ENCODE data around the gene PAQR5.
"Not testable (repeated sequence)": the region's sequence is repeated elsewhere in the genome, so short reads cannot be mapped to it uniquely, and the experiment has no call there.

Gene PAQR5

DNA sequence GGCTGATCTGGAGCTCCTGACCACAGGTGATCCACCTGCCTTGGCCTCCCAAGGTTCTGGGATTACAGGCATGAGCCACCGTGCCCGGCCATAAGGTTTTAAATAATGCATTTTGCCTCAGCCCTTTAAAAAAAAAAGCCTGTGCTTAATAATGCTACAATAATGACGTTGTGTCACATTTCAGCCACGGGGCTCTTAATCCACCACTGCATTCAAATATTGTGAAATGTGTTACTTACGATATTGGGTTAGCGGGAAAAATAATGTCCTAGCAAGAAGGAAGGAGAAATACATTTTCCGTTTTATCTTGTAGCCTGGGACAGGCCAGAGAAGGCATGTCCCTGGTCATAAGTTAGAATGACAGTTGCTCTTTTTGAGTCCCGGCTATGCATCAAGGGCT is 17.6 kb downstream of the PAQR5 start:
- no peak for DNase-seq (ENCODE audit: low spot score)

DNA sequence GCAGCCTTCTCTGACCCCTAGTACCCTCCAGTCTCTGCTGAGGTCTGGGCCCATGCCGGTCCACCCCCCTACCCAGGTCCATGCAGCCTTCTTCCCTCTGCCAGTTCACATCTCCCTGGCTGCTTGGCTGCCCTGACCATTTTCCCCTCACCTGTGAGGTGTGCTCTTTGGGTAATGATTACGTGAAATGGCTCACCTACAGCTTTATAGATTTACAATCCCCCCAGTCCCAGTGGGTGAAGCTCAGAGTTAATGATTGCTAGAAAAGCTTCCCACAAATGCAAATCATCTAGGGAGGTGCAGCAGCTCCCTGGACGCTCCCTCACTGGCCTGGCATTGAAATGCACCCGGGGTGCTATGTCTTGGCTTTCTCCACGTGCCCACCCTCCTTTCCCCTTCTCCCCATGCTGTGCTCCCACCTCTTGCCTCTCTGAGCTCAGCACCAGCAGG is 18.7 kb downstream of the PAQR5 start:
- no peak for DNase-seq (ENCODE audit: low spot score)

DNA sequence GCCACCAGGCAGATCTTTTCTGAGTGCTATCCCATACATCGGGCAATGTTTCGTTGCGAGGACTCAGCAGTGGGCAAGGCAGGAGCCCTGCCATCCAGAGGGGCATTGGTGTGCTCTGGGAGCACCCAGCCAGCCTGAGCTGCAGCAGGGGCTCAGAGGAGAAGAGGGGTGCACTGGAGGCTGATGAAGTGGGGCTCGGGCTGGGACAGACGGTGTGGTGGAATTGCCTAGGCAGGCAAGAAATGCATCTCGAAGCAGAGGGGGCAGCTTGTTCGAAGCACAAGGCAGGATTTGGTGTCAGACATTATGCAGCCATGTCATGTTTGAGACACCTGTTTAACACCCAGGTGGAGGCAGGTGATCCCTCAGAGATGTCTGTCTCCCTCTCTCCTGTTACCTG is 19.3 kb downstream of the PAQR5 start:
- DNase-seq (ENCODE audit: low spot score): no peak

DNA sequence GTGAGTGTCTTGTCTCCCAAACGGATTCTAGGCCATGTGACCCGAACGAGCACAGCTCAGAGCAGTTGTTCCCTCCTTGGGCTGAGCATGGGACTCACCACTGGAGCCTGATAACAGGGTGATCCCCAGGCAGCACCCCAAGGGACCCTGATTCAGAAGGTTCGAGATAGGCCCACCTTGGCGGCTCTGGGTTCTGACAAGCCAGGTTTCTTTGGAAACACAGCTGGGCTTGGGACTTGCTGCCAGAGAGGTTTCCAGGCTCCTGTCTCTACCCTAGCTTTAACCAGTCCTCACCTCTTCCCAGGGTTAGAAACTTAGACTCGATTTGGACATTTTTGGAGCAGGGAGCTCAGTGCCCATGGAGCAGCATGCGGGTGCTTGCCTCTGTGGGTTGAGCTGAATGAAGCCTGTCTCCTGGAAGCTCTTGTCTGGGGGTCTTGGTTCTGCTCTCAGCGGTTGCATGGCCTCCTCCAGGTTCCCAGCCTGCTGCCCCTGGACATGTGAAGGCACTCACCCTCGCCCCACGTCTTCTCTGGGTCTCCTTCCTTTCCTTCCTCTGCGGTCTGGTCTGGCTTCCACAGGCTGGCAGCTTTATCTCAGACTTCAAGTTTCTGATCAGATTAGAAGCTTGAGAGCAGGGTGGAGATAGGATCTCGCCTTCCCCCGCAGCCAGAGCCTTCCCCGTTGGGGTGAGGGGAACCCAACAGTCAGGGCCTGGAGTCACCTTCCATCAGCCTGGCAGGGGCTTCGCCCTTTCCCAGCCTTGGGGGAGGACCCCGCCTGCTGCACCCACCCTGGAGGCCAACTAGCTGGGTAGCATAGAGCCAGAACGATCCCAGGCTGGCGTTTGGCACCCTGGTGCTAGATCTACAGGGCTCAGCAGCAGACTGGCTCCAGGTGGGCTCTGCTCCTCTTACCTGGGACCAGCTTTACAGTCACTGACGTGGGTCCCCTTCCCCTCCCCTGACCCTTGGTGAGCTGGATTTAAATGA is 21.0 kb downstream of the PAQR5 start:
- DNase-seq (ENCODE audit: low spot score): no peak

DNA sequence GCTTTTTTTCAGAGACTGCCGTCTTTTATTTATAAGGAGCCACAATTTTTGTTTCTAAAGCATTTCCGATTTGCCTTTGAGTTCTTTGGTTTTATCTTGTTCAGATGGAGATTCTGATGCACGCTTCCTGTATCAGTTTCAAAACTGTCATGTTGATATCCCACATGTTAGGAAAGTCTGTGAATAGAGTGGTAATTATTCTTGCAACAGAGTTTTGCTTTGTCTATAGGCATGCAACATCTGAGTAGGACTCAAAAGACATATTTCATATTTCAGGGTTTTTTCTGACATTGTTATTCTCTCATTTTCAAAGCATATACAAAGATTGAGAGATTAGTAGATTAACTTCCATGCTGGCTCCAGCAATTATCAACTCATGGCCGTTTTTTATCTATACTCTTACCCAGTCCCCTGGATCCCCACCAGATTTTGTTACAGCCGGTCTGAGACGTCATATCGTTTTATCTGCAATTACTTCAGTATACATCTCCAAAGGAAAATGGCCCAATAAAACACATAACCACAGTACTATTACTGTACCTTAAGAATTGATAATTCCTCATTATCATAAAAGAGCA is 22.4 kb downstream of the PAQR5 start:
- no peak for DNase-seq (ENCODE audit: low spot score)

DNA sequence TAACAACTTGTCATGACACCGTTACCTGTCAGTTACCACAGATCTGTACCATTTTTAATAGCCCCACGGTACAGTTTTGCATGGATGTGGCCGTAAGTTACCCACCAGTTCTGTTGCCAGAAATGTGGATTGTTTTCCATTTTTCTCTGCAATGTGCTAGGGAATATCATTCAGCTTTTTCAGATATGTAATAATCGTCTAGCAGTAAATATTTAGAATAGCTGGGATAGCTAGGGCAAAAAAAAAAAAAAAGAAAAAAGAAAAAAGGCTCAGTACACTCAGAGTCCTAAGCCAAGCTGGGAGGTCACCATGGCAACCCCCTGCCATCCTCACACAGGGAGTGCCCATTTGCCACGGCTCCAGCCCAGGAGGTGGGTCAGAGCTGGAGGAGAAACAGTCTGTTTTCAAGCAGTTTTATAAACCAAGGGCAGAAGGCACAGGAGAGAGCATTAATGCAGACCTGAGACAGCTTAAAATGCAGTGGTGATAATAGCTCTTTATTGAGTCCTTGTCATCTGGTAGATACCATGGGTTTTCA is 25.2 kb downstream of the PAQR5 start:
- DNase-seq (ENCODE audit: low spot score): no peak

DNA sequence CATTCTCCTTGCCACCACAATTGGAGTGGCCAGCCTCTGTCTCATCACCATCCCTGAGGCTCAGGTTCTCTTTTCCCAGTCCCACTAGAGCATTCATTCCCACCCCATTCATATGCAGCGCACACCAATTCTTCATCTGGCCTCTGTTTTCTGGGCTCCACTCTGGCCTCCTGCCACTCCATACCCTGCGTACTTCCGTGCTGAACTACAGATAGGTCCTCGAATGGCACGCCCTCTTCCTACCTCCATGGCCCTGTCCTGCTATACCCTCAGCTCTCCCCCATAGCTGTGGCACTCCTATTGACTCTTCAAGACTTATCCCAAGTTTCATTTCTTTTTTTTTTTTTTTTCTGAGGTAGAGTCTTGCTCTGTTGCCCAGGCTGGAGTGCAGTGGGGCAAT is 25.9 kb downstream of the PAQR5 start:
- no peak for DNase-seq (ENCODE audit: low spot score)

DNA sequence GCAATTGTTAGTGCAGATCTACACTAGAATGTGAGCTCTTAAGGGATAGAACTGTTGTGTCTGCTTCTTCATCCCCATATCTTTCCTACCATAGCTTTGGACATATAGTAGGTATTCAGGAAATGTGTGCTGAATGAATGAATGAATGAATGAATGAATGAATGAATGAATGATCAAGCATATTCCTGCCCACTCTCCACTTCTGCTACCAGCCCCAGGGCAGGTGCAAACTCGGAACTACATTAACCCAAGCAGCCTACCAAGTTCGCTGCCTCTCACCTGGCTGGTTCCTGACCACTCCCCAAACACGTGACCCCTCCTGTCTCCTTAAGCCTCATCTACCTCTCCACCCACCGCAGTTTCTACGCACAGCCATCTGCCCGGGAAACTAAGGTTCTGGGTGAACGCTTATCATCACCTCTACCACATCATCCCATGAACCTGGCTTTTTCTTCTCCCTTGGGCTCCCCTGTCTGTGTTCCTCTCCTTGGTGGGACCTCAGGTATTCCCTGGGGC is 26.8 kb downstream of the PAQR5 start:
- DNase-seq (ENCODE audit: low spot score): no peak

DNA sequence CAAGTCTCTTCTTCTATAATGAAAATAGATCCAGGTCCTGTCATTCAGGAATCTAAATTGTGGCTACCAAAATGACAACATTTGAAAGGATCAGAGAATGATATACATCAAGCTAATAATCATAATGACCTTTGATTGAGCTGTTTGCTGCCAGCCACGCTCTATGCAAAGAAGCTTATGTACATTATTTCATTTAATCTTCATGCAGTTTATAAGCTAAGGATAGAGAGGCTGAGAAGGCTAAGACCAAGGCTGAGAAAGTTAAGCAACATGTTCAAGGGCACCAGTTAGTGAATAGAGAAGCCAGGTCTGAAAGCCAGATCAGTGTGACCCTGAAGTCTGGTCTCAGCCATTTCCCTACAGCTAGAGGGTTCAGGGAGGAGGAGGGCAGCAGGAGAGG is 29.4 kb downstream of the PAQR5 start:
- DNase-seq (ENCODE audit: low spot score): no peak

DNA sequence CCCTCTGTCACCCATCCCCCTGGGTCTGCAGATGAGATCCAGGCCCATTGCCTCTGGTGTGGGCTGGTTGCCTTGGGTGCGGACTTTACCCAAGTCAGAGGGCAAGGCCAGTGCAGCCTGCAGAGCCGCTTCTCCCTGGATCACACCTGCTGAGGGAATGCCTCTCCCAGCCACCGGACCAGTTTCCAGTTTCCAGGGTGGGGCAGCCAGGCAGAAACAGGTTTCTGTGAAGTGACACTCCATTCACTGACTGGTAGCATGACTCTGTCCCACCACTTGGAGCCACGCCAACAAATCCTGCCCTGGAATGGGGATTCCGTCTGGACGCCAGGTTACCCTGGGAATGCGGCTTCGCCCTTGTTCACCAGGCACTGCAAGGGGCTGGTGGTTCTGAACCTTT is 30.0 kb downstream of the PAQR5 start:
- DNase-seq (ENCODE audit: low spot score): no peak

DNA sequence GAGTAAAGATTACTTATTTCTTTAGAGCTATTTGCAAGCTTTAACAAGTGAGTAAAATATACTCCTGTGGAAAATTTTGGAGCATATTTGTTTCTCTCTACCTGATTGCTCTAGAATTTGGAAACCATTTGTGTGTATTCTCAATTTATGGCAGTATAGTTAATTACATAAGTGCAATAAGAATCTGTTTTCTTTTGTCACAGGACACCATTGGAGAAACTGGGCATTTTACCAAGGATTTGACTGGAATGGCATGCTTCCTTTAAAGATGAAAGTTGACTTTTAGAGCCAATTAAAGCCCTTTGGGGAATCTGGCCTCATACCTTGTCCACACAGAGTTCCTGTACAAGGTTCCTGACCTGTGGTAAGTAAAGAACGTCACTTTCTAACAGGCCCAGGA is 38.4 kb downstream of the PAQR5 start:
- no peak for DNase-seq (ENCODE audit: low spot score)

DNA sequence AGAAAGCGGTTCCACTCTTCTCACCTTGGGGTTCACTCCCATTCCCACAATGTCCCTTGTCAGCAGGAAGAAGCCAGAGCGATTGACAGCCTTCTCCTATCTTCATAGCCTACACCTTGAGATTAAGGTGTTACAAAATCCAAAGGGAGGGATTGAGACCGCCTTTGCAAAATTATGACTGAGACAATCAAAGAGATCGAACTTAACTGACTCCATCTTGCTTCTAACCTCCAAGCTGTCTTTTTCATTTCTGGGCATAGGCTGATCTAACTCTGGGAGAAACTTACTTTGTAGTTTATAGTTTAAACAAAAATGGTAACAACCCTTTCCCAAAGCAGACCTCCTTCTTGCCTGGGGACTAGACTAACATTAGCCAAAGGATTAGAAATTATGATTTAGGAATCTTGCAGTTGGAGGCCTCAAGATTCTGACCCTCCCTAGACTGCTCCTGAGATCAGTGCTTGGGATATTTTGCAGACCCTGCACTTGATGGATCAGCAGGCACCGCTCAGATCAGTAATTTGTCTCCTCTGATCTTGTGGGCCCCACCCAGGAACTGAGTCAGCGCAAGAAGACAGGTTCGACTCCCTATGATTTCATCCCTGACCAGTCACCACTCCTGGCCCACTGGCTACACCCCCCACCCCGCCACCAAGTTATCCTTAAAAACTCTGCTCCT is 40.0 kb downstream of the PAQR5 start:
- no peak for DNase-seq (ENCODE audit: low spot score)

DNA sequence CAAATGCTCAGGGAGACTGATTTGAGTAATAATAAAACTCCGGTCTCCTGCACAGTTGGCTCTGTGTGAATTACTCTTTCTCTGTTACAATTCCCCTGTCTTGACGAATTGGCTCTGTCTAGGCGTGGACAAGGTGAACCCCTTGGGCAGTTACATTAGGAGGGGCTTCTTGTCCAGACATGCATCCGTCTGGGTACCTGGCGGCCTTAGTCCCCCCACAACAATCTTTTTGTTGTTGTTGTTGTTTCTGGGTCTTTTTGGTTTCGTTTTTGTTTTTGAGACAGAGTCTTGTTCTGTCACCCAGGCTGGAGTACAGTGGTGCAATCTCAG is 40.5 kb downstream of the PAQR5 start:
- DNase-seq (ENCODE audit: low spot score): not testable (repeated sequence)

DNA sequence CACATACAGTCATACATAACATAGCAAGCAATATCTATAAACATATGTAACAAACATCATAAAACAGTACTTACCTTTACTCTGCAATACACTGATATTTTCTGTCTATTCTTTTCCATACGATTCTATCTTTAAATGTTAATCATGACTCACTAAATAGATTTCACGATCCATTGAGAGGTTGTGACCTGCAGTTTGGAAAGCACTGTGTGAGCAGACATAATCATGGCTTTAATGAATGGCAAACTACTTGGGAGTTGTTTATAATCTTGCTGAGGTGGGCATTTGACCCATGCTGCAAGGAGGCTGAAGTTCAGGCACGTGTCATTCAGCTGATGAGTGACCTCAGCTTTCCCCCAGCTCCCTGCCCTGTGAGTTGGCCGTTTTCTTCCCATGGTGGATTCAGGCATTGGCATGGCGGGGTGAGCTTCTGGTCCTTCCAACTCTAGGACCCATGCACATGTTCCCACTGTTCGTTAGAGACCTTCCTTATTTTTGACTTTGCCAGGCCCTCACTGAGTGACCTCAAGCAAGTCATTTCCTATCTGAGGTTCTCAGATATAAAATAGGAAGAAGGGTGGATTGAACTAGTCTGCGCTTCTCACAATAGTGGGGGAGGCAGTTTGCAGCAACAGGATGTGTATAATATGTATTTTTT is 41.7 kb downstream of the PAQR5 start:
- DNase-seq (ENCODE audit: low spot score): no peak

DNA sequence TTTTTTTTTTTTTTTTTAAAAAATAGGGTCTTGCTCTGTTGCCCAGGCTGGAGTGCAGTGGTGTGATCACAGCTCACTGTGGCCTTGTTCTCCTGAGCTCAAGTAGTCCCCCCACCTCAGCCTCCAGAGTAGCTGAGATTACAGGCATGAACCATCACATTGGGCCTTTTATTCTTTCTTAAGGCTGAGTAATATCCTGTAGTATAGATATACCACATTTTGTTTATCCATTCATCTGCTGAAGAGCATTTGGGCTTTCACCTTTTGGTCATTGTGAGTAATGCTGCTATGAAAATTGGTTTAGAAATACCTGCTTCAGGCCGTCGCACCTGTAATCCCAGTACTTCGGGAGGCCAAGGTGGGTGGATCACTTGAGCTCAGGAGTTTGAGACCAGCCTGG is 42.6 kb downstream of the PAQR5 start:
- DNase-seq (ENCODE audit: low spot score): no peak

DNA sequence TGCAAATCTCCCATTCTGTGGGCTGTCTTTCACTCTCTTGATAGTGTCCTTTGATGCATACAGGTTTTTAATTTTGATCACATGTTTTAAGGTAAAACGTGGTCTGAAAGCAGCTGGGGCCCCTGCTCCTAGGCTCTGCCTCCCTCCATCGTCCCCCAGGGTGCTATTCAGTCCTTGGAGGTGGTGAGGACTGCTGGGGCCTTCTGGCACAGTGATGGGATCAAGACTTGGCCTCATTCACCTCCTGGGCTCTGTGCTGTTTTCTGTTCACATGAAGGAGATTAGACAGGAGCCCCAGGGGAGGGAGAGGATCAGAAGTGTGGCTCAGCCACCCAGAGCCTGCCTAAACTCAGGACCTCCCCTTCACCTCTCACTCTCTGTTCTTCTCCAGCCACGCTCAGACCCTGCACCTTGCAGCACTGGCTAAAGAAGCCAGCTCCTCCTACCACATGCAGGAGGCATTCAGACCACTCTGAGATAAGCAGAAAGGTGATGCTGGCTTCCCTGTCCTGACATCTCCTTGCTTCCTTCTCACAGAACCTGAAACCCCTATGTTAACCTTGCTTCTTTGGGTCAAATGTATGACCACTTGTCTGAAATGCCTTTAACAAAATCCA is 43.9 kb downstream of the PAQR5 start:
- no peak for DNase-seq (ENCODE audit: low spot score)

DNA sequence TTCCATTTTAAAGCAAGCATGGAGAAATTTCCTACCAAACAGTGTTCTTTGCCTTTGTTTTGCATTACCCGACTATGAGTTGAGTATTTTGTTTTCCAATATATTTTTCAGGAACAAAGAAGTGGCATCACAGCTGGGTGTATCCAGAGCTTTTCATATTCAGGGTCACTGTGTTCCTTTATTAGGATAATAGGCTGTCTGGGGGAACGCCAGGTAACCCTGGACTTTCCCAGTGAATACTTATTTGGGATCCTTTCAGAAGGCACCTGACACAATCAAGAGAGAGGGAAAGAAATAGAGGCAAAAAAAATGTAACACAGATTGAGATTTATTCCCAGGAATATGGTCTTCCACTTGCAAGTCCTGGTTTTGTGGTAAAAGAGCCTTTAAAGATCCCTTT is 44.4 kb downstream of the PAQR5 start:
- no peak for DNase-seq (ENCODE audit: low spot score)

DNA sequence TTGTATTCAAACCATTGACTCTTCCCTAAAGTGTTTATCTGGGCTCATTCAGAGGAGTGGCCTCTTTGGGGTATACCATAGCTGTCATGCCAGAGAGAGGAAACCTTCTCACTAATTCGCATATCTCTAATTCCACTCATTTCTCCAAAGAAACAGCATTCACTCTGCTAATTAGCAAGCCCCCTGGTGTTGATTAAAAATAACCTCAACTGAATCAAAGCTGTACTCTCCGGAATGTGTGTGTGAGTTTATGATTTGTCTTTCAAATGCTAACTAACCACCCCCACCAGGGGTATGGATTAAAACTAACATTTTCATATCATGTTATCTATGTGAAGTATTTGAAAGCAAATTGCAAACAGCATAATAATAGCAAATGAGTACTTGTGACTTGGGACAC is 45.5 kb downstream of the PAQR5 start:
- no peak for DNase-seq (ENCODE audit: low spot score)

DNA sequence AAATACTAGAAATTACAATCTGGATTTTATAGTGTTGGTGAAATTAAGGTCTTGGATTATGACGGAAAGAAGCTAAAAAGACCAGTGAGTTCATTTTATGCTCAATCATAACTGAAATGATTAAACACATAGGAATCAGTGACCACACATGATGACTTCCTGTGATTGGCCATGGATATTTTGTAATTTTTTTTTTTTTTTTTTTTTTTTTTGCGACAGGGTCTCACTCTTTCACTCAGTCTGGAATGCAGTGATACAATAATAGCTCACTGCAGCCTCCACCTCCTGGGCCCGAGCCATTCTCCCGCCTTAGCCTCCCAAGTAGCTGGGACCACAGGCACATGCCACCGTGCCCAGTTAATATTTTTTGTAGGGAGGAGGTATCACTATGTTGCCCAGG is 47.4 kb downstream of the PAQR5 start:
- no peak for DNase-seq (ENCODE audit: low spot score)

DNA sequence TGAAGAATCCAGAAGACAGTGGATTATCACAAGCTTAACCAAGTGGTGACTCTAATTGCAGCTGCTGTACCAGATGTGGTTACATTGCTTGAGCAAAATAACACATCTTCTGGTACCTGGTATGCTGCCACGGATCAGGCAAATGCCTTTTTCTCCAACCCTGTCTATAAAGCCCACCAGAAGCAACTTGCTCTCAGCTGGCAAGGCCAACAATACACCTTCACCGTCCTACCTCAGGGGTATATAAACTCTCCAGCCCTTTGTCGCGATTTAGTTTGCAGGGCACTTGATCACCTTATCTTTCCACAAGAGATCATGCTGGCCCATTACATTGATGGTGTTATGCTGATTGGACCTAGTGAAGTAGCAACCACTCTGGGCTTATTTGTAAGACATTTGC is 52.6 kb downstream of the PAQR5 start:
- no peak for DNase-seq (ENCODE audit: low spot score)

DNA sequence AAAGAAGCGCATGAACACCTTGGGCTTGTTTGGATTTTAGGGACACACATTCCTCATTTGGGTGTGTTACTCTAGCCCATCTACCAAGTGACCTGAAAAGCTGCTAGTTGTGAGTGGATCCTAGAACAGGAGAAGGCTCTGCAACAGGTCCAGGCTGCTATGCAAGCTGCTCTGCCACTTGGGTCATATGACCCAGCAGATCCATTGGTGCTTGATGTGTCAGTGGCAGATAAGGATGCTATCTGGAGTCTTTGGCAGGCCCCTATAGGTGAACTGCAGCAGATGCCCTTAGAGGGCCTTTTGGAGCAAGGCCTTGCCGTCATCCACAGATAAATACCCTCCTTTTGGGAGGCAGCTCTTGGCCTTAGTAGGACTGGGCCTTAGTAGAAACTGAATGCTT is 53.2 kb downstream of the PAQR5 start:
- DNase-seq (ENCODE audit: low spot score): no peak
